Subcutaneous abdominal adipose tissue (tissue), 5 donors: ENCODE data around the gene CYP2W1.
"Not testable (repeated sequence)": the region's sequence is repeated elsewhere in the genome, so short reads cannot be mapped to it uniquely, and the experiment has no call there.

Source experiments
- H3K27ac ChIP-seq: one replicate; pipeline ENCODE4 v1.7.0; 2013; ENCODE audit warnings: low read depth, mild to moderate bottlenecking, inconsistent platforms, low read length, moderate library complexity
- H3K27me3 ChIP-seq, 5 donors: one replicate each; pipeline ENCODE4 v1.7.0; 2013; ENCODE audit warnings: low read length in 5 of 5, inconsistent platforms in 1 of 5; ENCODE audit not compliant: control insufficient read depth in 5 of 5, insufficient read depth in 4 of 5
- H3K36me3 ChIP-seq, 5 donors: one replicate each; pipeline ENCODE4 v1.7.0; 2013; ENCODE audit warnings: low read length in 5 of 5; ENCODE audit not compliant: control insufficient read depth in 5 of 5, insufficient read depth in 5 of 5
- H3K4me1 ChIP-seq, 5 donors: one replicate each; pipeline ENCODE4 v1.7.0; 2013; ENCODE audit warnings: low read length in 5 of 5, mild to moderate bottlenecking in 3 of 5, moderate library complexity in 1 of 5; ENCODE audit not compliant: control insufficient read depth in 5 of 5, insufficient read depth in 5 of 5
- H3K4me3 ChIP-seq, 5 donors: one replicate each; pipeline ENCODE4 v1.7.0; 2013; ENCODE audit warnings: low read length in 5 of 5, low read depth in 1 of 5
- H3K9ac ChIP-seq, 5 donors: one replicate each; pipeline ENCODE4 v1.7.0; 2013; ENCODE audit warnings: low read length in 5 of 5, mild to moderate bottlenecking in 4 of 5, moderate library complexity in 3 of 5
- H3K9me3 ChIP-seq, 5 donors: one replicate each; pipeline ENCODE4 v1.7.0; 2013; ENCODE audit warnings: low read length in 5 of 5; ENCODE audit not compliant: control insufficient read depth in 5 of 5
- donor health status: healthy.
- donor health status: healthy.
- donor health status: healthy.
- donor health status: healthy.
- donor health status: healthy.

CYP2W1 gene

DNA sequence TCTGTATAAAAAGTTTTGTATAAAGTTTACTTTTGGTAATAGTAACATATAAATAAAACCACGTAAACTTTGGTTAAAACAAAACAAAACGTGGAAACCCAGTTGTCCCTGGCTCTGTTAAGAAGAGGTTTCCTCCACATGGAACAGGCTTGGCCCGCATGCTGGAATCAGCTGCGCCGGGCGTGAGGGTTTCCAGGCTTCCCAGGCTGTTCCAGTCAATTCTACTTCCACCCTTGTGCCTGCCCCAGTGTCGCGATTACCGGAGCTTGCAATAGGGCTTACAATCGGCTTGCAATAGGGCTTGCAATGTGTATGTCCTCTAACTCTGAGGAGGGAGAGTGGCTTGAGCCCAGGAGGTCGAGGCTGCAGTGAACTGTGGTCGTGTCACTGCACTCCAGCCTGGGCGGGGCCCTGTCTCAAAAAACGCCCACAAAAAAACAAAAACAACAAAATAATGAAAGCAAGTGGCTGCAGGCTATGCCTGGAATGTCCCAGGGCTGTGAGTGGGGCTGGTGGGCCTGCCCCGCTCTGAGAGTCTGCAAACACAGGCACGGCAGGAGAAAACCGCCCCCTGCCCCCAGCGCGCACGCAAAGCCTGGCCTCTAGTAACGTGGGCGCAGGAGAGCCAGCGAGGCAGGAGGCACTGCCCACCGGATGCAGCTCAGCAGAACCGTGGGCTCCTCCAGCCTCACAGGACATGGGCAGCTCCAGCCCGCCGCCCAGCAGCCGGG, 16.3 kb downstream of the CYP2W1 start:
- peaks cover 0 to 39% (median 18%) of the 10 kb centered on the region in 5 donors for H3K36me3 ChIP-seq
- no peak overlapping the region for H3K4me3 ChIP-seq
- no peaks in the 10 kb centered on the region for H3K9me3 ChIP-seq
- H3K27me3 ChIP-seq = no peaks in the 10 kb centered on the region
- H3K4me1 ChIP-seq = peaks cover 0 to 5% (median 0%) of the 10 kb centered on the region in 5 donors
- H3K27ac ChIP-seq = no peak overlapping the region
- H3K9ac ChIP-seq = no peak overlapping the region

DNA sequence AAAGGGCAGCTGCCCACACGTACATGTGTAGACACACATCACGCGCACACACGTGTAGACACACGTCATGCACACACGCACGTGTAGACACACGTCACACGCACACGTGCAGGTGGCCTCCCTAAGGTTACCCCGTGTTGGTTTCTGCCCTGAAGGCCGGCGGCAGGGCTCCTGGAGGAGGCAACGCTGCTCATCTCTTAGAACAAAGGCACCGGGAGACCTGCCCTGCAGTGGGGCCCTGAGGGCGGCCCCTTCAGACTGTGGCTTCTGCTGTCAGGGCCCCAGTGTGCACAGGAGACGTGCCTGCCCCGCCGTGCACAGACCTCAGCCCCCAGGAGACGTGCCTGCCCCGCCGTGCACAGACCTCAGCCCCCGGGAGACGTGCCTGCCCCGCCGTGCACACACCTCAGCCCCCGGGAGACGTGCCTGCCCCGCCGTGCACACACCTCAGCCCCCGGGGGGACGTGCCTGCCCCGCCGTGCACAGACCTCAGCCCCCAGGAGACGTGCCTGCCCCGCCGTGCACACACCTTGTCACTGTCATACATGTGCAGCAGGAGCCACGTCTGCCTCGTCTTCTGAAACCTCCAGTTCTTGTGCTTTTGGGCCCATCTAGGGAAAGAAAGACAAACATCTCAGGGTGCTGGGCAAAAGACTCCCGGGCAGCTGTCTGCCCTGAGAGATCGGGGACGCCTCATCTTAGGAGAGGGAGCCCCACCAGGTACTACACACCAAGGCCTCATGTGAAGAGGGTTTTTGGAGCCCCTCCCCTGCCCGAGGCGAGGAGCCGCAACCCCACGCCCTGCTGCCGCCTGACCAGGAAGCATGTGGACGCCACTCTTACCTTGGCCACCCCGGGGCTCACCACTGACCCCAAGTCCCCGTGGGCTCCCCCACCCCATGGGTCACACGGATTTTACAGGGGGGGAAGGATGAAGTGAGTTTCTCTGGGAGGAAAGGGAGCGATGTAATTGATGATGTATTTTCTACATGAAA, 17.3 kb downstream of the CYP2W1 start:
- Histone ChIP-seq H3K4me1 (peaks cover 0 to 5% (median 0%) of the 10 kb centered on the region in 5 donors), H3K27ac (no peak overlapping the region), H3K4me3 (no peak overlapping the region), H3K27me3 (no peaks in the 10 kb centered on the region), H3K9me3 (no peaks in the 10 kb centered on the region), H3K9ac (no peak overlapping the region), H3K36me3 (peaks cover 0 to 39% (median 18%) of the 10 kb centered on the region in 5 donors)

DNA sequence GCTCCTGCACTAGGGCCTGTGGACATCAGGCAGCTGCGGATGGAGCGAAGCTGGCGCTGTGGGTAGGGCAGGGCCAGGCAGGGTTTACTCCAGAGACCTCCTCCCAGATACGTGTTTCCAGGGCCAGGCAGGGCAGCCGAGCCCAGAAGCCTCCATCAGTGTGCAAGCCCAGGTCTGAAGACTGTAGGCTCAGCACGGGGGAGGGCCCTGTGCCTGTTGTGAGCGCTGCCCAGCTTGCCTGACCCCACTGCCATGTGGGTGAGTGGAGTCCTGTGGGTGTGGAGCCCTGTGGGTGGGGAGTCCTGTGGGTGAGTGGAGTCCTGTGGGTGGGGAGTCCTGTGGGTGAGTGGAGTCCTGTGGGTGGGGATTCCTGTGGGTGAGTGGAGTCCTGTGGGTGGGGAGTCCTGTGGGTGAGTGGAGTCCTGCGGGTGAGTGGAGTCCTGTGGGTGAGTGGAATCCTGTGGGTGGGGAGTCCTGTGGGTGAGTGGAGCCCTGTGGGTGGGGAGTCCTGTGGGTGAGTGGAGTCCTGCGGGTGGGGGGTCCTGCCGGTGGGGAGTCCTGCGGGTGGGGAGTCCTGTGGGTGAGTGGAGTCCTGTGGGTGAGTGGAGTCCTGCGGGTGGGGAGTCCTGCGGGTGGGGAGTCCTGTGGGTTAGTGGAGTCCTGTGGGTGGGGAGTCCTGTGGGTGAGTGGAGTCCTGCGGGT, 18.2 kb downstream of the CYP2W1 start:
- H3K27ac ChIP-seq, H3K27me3 ChIP-seq: not testable (repeated sequence)
- H3K36me3 ChIP-seq = peaks cover 0 to 38% (median 18%) of the 10 kb centered on the region in 5 donors

DNA sequence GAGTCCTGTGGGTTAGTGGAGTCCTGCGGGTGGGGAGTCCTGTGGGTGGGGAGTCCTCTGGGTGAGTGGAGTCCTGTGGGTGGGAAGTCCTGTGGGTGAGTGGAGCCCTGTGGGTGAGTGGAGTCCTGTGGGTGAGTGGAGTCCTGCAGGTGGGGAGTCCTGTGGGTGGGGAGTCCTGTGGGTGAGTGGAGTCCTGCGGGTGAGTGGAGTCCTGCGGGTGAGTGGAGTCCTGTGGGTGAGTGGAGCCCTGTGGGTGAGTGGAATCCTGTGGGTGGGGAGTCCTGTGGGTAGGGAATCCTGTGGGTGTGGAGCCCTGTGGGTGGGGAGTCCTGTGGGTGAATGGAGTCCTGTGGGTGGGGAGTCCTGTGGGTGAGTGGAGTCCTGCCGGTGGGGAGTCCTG, 19.0 kb downstream of the CYP2W1 start:
- not testable (repeated sequence) for H3K27ac ChIP-seq, H3K4me3 ChIP-seq, H3K27me3 ChIP-seq, H3K9me3 ChIP-seq, H3K4me1 ChIP-seq, H3K9ac ChIP-seq
- H3K36me3 ChIP-seq = peaks cover 0 to 36% (median 22%) of the 10 kb centered on the region in 5 donors

More for the DNA sequence above, 18.2 kb downstream of the CYP2W1 start:
- not testable (repeated sequence) for H3K9ac ChIP-seq, H3K4me3 ChIP-seq, H3K4me1 ChIP-seq, H3K9me3 ChIP-seq

DNA sequence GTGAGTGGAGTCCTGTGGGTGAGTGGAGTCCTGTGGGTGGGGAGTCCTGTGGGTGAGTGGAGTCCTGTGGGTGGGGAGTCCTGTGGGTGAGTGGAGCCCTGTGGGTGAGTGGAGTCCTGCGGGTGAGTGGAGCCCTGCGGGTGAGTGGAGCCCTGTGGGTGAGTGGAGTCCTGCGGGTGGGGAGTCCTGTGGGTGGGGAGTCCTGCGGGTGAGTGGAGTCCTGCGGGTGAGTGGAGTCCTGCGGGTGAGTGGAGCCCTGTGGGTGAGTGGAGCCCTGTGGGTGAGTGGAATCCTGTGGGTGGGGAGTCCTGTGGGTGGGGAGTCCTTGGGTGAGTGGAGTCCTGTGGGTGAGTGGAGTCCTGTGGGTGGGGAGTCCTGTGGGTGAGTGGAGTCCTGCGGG, 19.5 kb downstream of the CYP2W1 start:
- H3K4me1 ChIP-seq, H3K27me3 ChIP-seq, H3K9me3 ChIP-seq, H3K27ac ChIP-seq, H3K4me3 ChIP-seq, H3K9ac ChIP-seq: not testable (repeated sequence)
- H3K36me3 ChIP-seq = peaks cover 0 to 36% (median 24%) of the 10 kb centered on the region in 5 donors

DNA sequence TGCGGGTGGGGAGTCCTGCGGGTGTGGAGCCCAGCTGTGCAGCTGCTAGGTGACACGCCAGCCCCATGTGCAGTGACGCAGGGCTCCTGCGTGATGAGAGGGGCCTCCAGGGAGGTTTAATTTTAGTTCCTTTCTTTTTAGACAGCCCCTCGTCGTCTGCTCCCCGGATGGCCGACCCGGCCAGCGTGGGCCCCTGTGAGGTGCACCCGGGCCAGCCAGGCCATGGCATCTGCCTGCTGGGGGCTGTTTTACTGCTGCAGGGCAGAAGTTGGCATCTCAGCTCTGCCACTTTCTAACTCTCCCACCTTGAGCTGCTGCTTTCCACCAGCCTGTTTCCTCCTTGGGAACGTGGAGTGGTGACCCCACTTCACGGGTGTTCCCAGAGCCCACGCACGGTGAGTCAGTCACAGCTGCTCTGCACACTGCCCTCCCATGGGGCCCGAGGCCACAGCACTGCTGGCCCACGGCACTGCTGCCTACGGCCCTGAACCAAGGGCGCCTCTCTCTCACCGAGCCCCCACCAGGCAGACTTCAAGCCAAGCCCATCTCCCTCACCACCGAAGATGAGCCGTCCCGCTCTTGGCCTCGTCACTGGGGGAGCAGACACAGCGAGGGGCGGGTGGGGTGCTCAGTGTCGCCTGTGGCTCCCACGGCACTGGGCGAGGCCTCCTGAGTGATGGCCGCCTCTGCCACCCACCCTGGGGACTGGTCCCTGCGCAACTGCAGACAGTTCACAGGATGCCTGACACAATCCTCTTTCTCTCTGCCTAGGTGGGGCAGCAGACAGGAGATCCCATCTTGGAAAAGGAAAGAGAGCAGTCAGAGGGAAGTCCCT, 21.3 kb downstream of the CYP2W1 start:
- Histone ChIP-seq H3K9ac (no peak overlapping the region), H3K27me3 (no peaks in the 10 kb centered on the region), H3K36me3 (peaks cover 0 to 45% (median 32%) of the 10 kb centered on the region in 5 donors), H3K27ac (no peak overlapping the region), H3K4me3 (no peak overlapping the region), H3K9me3 (no peaks in the 10 kb centered on the region), H3K4me1 (no peaks in the 10 kb centered on the region)

DNA sequence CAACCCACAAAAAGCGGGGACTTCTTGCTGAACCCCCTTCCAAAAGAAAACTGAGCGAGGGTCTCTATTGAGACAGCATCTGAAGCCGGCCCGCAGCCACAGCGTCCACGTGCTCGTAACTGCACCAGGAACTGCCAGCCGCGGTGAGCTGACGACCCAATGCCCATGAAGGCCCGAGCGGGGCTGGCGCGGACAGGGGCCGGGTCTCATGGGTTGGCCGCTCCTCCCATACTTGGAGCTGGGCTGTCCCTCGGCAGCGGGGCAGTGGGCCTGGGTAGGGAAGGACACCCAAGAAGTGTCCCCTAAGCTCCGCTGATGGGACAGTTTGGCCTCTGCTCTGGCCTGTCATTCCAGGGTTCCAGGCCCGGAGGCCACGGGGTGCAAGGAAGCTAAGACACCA, 22.3 kb downstream of the CYP2W1 start:
- Histone ChIP-seq H3K9ac (no peak overlapping the region), H3K4me1 (no peaks in the 10 kb centered on the region), H3K27me3 (no peaks in the 10 kb centered on the region), H3K36me3 (peaks cover 0 to 45% (median 34%) of the 10 kb centered on the region in 5 donors), H3K9me3 (no peaks in the 10 kb centered on the region), H3K27ac (no peak overlapping the region), H3K4me3 (no peak overlapping the region)

DNA sequence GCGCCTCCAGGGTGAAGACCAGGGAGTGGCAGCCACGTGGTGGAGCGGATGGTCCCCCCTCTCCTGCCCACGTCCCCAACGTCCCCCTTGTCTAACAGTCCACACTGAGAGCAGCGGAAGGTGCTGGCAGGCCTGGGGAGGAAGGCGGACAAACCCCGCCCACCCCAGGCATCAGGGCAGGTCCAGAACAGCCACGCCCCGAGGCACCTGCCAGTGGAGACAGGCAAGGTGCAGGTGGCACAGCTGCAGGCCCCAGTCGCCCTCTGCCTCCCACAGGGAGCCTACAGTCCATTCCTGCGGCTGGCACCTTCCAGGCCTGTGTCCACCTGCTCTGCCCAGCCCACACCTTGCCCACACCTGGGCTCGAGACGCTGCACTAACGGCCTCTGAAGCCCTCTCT, 24.9 kb downstream of the CYP2W1 start:
- Histone ChIP-seq H3K9ac (no peak overlapping the region), H3K27ac (no peak overlapping the region), H3K4me3 (no peak overlapping the region), H3K36me3 (peaks cover 0 to 45% (median 34%) of the 10 kb centered on the region in 5 donors), H3K4me1 (peaks cover 0 to 7% (median 0%) of the 10 kb centered on the region in 5 donors), H3K9me3 (no peaks in the 10 kb centered on the region), H3K27me3 (no peaks in the 10 kb centered on the region)

DNA sequence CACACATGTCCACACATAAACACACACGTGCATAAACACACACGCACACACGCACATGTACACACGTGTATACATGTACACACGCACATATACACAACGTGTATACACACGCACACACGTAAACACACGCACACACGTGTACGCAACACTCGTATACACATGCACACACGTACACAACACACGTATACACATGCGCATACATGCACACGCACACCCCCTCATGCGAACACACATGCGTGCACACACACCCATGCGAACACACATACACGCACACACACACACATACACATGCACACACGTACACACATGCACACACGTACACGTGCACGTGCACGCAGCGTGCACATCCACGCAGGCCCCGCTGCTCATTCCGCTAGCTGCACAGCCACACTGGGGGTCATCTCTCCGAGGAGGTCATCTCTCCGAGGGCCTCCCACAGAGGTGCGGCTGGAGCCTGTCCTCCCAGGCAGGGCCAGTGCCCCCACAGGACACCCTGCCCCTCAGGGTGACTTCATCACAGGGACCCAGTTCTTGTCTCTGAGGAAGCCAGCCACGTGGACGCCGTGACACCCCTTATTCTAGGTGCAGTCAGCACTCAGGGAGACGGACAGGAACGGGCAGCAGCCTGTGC, 25.9 kb downstream of the CYP2W1 start:
- H3K36me3 ChIP-seq = peaks cover 0 to 44% (median 34%) of the 10 kb centered on the region in 5 donors
- peaks cover 0 to 7% (median 0%) of the 10 kb centered on the region in 5 donors for H3K4me1 ChIP-seq
- no peak overlapping the region for H3K27ac ChIP-seq
- H3K9me3 ChIP-seq = no peaks in the 10 kb centered on the region
- no peak overlapping the region for H3K9ac ChIP-seq
- no peak overlapping the region for H3K4me3 ChIP-seq
- H3K27me3 ChIP-seq = no peaks in the 10 kb centered on the region
